ENCODE measurements around the gene YPEL3.
A peak's percentile ranks its signal among the peaks of the same experiment; 100 is the strongest.

Gene YPEL3

DNA sequence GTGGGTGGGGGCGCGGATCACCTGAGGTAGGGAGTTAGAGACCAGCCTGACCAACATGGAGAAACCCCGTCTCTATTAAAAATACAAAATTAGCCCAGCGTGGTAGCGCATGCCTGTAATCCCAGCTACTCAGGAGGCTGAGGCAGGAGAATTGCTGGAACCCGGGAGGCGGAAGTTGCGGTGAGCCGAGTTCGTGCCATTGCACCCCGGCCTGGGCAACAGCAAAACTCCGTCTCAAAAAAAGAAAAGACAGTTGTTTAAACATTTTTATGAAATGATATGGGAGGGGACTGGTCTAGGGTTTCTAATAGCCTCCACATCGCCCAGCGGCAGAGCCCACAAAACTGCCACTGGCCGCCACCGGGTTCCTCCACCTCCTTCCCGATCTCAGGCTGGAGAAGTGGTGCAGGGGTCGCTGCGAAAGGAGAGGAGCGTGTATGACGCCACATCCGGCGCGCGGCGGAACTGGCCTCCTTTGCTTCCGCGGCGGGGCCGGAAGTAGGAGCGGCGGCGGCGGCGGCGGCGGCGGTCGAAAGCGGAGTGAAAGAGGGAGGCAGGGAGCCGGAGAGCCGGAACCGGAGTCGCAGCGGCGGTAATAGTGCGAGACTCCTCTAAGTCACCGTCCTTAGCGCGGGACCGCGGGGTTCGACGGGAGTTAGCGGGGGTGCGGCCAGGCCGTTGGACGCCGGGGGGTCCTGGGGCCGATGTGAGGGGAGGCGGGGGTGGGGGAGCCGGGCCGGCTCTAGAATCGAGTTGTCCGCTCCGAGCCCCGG lies 20.3 kb downstream of the YPEL3 start, which contains the start of gene PPP4C:
TSS of gene PPP4C (plus strand) at position 492 of the 773 bp plus-strand sequence. CDS start 384 bp downstream, outside the sequence.
- peak; percentile 95 for DNase-seq (ENCODE audit: low spot score)

DNA sequence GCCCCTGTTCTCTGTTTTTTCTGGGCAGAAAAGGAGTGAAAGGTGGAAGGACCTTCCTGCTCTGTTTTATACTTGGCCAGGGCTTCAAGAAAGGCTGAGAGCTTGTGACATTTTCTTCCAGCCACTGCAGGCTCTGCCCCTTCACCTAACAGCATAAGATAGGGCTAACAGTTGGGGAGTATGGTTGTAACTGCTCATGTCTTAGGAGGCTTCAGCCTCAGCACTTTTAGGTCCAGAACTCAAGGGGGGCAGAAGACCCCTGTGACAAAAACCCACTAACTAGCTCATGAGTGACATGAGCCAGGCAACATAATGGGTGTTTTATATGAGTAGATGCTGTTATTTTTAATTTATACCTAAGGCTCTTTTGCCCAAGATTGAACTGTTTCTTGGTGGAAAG lies 25.5 kb downstream of the YPEL3 start:
- DNase-seq (ENCODE audit: low spot score), result no peak
- TF ChIP-seq, protein P1, sequence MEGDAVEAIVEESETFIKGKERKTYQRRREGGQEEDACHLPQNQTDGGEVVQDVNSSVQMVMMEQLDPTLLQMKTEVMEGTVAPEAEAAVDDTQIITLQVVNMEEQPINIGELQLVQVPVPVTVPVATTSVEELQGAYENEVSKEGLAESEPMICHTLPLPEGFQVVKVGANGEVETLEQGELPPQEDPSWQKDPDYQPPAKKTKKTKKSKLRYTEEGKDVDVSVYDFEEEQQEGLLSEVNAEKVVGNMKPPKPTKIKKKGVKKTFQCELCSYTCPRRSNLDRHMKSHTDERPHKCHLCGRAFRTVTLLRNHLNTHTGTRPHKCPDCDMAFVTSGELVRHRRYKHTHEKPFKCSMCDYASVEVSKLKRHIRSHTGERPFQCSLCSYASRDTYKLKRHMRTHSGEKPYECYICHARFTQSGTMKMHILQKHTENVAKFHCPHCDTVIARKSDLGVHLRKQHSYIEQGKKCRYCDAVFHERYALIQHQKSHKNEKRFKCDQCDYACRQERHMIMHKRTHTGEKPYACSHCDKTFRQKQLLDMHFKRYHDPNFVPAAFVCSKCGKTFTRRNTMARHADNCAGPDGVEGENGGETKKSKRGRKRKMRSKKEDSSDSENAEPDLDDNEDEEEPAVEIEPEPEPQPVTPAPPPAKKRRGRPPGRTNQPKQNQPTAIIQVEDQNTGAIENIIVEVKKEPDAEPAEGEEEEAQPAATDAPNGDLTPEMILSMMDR (IDR thresholded peaks at IDR 0.05; ENCODE audit: extremely low read depth, missing control alignments), result no peak

More for the DNA sequence above, 20.3 kb downstream of the YPEL3 start, which contains the start of gene PPP4C:
- TF ChIP-seq, protein P1 (IDR thresholded peaks at IDR 0.05; ENCODE audit: extremely low read depth, missing control alignments), result no peak

DNA sequence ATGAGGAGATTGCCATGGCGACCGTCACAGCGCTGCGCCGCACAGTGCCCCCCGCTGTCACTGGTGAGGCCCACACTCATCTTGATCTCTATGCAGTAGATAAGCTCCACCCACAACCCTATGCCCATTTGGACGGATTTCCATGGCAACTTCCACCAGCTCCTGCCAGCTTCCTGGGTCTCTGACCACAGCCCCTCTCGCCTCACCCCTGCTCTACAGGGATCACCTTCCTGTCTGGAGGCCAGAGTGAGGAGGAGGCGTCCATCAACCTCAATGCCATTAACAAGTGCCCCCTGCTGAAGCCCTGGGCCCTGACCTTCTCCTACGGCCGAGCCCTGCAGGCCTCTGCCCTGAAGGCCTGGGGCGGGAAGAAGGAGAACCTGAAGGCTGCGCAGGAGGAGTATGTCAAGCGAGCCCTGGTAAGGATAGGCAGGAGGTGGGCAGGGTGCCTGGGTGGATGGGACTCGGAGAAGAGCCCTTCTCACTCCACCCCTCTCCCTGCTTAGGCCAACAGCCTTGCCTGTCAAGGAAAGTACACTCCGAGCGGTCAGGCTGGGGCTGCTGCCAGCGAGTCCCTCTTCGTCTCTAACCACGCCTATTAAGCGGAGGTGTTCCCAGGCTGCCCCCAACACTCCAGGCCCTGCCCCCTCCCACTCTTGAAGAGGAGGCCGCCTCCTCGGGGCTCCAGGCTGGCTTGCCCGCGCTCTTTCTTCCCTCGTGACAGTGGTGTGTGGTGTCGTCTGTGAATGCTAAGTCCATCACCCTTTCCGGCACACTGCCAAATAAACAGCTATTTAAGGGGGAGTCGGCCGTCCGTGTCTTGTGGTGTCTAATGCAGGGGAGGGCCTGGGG lies 26.2 kb downstream of the YPEL3 start:
- no peak for DNase-seq (ENCODE audit: low spot score)
- TF ChIP-seq, protein P1 (IDR thresholded peaks at IDR 0.05; ENCODE audit: extremely low read depth, missing control alignments), result no peak

DNA sequence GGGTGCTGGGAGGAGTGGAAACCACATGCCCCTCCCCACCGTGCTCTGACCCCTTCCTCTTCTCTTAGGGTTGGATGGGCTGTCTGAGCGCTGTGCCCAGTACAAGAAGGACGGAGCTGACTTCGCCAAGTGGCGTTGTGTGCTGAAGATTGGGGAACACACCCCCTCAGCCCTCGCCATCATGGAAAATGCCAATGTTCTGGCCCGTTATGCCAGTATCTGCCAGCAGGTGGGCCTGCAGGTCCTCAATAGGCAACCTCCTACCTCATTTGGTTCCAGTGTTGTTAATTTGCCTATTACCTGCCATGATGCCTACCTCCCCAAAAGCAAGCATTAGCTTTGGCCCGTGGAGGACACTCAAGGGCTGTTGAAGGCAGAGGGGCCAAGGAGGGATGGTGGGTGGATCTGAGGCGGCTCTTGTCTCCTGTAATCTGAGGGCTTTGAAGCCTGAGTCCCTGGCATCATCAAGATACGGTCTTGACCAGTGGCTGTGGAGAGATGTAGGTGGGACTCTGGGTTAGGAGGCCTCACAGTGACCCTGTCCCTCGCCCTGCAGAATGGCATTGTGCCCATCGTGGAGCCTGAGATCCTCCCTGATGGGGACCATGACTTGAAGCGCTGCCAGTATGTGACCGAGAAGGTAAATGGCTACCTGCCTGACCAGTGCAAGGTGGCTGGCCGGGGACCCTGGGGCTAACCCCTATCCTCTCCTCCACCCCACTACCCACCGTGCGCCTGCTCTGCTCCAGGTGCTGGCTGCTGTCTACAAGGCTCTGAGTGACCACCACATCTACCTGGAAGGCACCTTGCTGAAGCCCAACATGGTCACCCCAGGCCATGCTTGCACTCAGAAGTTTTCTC lies 27.0 kb downstream of the YPEL3 start:
- TF ChIP-seq, protein P1 (IDR thresholded peaks at IDR 0.05; ENCODE audit: extremely low read depth, missing control alignments), result no peak
- DNase-seq (ENCODE audit: low spot score), result no peak

DNA sequence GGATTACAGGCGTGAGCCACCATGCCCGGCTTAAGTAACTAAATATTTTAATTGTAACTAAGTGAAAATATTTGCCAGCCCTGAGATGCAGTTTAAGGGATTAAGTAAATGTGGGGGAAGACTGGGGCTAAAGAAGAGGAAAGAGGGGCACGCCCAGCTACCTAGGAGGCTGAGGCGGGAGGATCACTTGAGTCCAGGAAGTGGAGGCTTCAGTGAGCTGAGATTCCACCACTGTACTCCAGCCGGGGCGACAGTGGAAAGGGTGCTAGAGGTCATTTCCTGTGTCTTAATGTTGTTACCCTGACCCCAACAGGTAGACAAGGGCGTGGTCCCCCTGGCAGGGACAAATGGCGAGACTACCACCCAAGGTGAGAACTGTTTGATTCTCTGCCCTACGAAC lies 27.7 kb downstream of the YPEL3 start:
- TF ChIP-seq, protein P1 (IDR thresholded peaks at IDR 0.05; ENCODE audit: extremely low read depth, missing control alignments), result no peak
- DNase-seq (ENCODE audit: low spot score), result no peak

DNA sequence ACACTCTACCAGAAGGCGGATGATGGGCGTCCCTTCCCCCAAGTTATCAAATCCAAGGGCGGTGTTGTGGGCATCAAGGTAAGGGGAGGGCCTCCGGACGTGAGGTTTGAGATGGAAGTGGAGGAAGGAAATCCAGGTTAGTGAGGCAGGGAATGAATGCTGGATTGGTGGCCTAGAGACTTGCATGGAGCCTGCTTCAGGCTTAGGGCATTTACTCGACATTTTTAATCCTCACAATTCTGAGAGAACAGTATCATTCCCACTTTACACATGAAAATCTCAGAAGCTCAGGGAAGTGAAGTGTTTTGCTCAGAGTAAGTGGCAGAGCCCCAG lies 28.5 kb downstream of the YPEL3 start:
- DNase-seq (ENCODE audit: low spot score), result no peak
- TF ChIP-seq, protein P1 (IDR thresholded peaks at IDR 0.05; ENCODE audit: extremely low read depth, missing control alignments), result no peak

Data from GM20000 (cell line).